ENCODE data around the gene GPR31. TPM values are rescaled to one million over a fixed set of nuclear protein-coding genes. Genes with fewer than 3 reads are reported as not detected.

GPR31 gene
- total and polyA plus RNA-seq, 9 of the 15 experiments (the other 6 are each of a cell fraction or from before 2014, with no cell fraction given): not detected

DNA sequence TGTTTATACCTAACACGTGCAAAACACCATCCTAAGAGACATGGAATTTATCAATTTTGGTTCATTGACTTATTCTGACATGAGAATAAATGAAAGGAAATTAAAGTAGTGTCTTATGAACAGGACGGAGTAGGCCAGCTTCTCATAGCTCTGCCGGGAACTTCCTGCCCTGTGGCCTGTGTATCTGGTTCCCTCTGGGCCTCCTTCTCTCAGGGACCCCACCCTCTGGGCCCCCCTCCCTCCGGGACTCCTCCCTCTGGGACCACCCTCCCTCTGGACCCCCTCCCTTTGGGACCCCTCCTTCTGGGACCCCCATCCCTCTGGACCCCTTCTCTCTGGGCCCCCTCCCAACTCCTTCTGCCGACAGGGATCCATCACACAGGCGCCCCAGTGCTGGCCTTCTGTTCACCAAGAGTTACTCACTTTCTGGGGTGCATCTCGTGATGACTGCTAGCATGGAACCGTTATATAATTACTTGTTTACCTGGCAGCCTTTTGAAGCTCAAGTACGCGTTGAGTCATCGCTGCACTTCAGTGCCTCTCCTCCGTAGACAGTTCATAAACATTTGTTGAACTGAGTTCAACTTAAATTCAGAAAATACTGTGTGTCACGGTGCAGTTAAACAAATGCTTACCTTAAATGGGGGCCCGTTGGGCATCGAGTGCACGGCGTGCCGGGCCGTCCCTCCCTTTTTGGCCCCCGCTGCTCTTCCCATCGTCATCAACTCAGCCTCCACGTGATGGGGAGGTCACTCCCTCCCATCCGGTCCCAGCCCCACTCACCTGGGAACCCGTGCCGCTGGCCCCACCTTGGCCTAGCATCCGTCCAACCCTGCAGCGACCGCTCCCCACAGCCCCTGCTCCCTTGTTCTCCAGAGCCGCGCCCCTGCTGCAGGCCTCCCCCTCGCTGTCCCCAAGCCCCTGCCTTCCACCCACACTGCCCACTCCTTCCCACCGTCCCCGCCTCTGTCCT is 26.8 kb downstream of the GPR31 start:
- Histone ChIP-seq H3K27ac (ENCODE audit: extremely low read depth, low read depth, low read length) (no peak overlapping the region), H3K4me2 (ENCODE audit: insufficient read depth, low read length) (no peak overlapping the region), H3K4me3 (no peak overlapping the region), H3K36me3 (ENCODE audit: control insufficient read depth, insufficient read depth, low read length) (no peaks in the 10 kb centered on the region), H3K27me3 (ENCODE audit: control insufficient read depth in 2 of 2, insufficient read depth in 2 of 2, low read length in 2 of 2) (peaks cover 30 to 49% of the 10 kb centered on the region in 2 experiments), H3K9ac (ENCODE audit: insufficient read depth in 1 of 2, low read depth in 2 of 2, low read length in 2 of 2) (no peak overlapping the region), H2AFZ (ENCODE audit: low read depth, low read length) (no peak overlapping the region), H3K9me1 (ENCODE audit: control insufficient read depth, insufficient read depth, low read length) (no peaks in the 10 kb centered on the region), H3K4me1 (replicated peaks in 1 of 2; ENCODE audit: control insufficient read depth in 2 of 2, insufficient read depth in 2 of 2, low read length in 2 of 2) (no peaks in the 10 kb centered on the region), H3K9me3 (replicated peaks; ENCODE audit: control insufficient read depth, insufficient read depth, low read depth, low read length) (no peaks in the 10 kb centered on the region), H3K79me2 (ENCODE audit: control insufficient read depth, insufficient read depth, low read length) (no peaks in the 10 kb centered on the region), H4K20me1 (replicated peaks; ENCODE audit: control insufficient read depth, insufficient read depth, low read length) (0 out of 2 replicates have a peak, but pooled peaks cover 2% of the 10 kb centered on the region)
- intact Hi-C loops (cut with micrococcal nuclease) (no loop called here), in situ Hi-C loops (cut with MboI) (no loop called here)
- WGBS (ENCODE audit: insufficient coverage, low coverage, missing lambda C conversion rate): 1% methylated on average over 32 of the region's 33 CpGs
- FAIRE-seq: no peak
- BruUV-seq (replicated peaks): no TSS peak
- DNase-seq (ENCODE audit: extremely low read depth in 1 of 4, low spot score in 3 of 4): no peak
- TF ChIP-seq SRF (CRISPR knock-in tag; IDR thresholded peaks at IDR 0.05): no peak
- TF ChIP-seq, protein P1, sequence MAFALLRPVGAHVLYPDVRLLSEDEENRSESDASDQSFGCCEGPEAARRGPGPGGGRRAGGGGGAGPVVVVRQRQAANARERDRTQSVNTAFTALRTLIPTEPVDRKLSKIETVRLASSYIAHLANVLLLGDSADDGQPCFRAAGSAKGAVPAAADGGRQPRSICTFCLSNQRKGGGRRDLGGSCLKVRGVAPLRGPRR (CRISPR knock-in tag; IDR thresholded peaks at IDR 0.05): no peak
- peak; percentile 11; the same call in 1 of the 2 replicates for TF ChIP-seq USF2 (CRISPR knock-in tag; IDR thresholded peaks at IDR 0.05)
- POLR2A ChIA-PET: no interaction called here
- ATAC-seq: no peak
- CTCF ChIA-PET (ENCODE audit: low intra/inter-chr PET ratio): no interaction called here

Data from K562 (cell line).